H1 (cell line): ENCODE measurements around the gene NPY5R. TPM values are rescaled to one million over a fixed set of nuclear protein-coding genes. Genes with fewer than 3 reads are reported as not detected.

Experiments used
- CTCF ChIA-PET: fragments of 300-600 bp; sonication (Branson Sonifier 250); formaldehyde crosslinking; loops from one replicate; lab custom pipeline; 2021; ENCODE audit not compliant: partially characterized antibody; lab: Charles Lee
- POLR2A ChIA-PET: fragments of 300-600 bp; sonication (Branson Sonifier 250); formaldehyde crosslinking; loops from one replicate; lab custom pipeline; 2021; ENCODE audit warnings: inconsistent platforms; ENCODE audit not compliant: partially characterized antibody; lab: Charles Lee
- DNase-seq, 2 experiments: peaks; one replicate each; pipeline versions ENCODE4 v3.0.0 to v3.0.0-alpha.2; 2010 to 2022; ENCODE audit warnings: low spot score in 2 of 2, low read depth in 1 of 2, mixed read lengths in 1 of 2
- FAIRE-seq: peaks from 2 replicates; lab custom pipeline; 2011; peaks lifted over from hg19 to GRCh38; lab: Jason Lieb, UNC
- H2AFZ ChIP-seq: 2 replicates; pipeline ENCODE4 v1.8.1; 2012; ENCODE audit warnings: low read length, inconsistent platforms
- H2AK5ac ChIP-seq: 2 replicates; pipeline ENCODE4 v1.6.1; 2013; ENCODE audit warnings: low read depth, low read length
- H2BK120ac ChIP-seq: replicated peaks from 2 replicates; pipeline ENCODE3; 2013; ENCODE audit warnings: low read depth, low read length, inconsistent platforms
- H2BK12ac ChIP-seq: 2 replicates; pipeline ENCODE4 v1.6.1; 2013; ENCODE audit warnings: low read depth, low read length
- H2BK15ac ChIP-seq: 2 replicates; pipeline ENCODE4 v1.6.1; 2013; ENCODE audit warnings: low read length
- H2BK20ac ChIP-seq: 2 replicates; pipeline ENCODE4 v1.6.1; 2013; ENCODE audit warnings: low read length
- H2BK5ac ChIP-seq: 2 replicates; pipeline ENCODE4 v1.6.1; 2013; ENCODE audit warnings: low read depth, low read length
- H3K14ac ChIP-seq: 2 replicates; pipeline ENCODE4 v1.6.1; 2013; ENCODE audit warnings: inconsistent platforms; ENCODE audit not compliant: insufficient read length
- H3K18ac ChIP-seq: 2 replicates; pipeline ENCODE4 v1.6.1; 2013; ENCODE audit warnings: low read length; ENCODE audit errors: extremely low read depth
- H3K23ac ChIP-seq: 2 replicates; pipeline ENCODE4 v1.6.1; 2013; ENCODE audit warnings: inconsistent platforms; ENCODE audit not compliant: insufficient read length
- H3K23me2 ChIP-seq: 2 replicates; pipeline ENCODE4 v1.6.1; 2013; ENCODE audit warnings: low read depth, low read length
- H3K27ac ChIP-seq: 2 replicates; pipeline ENCODE4 v1.6.1; 2011; ENCODE audit warnings: low read depth, low read length, inconsistent platforms
- H3K27me3 ChIP-seq, 4 experiments: replicated peaks in 1 of 4; 1 replicate in 1 of 4; 2 replicates in 3 of 4; pipeline versions ENCODE4 v1.6.1 to v1.8.1; 2011 to 2013; ENCODE audit warnings: low read length in 3 of 4, mild to moderate bottlenecking in 3 of 4, inconsistent platforms in 2 of 4, mixed read lengths in 2 of 4, moderate library complexity in 1 of 4; ENCODE audit not compliant: control insufficient read depth in 3 of 4, insufficient read depth in 3 of 4; ENCODE audit errors: extremely low read depth in 1 of 4
- H3K36me3 ChIP-seq, 4 experiments: 2 replicates each; pipeline versions ENCODE4 v1.6.1 to v1.8.1; 2011 to 2013; ENCODE audit warnings: mild to moderate bottlenecking in 4 of 4, low read length in 3 of 4, moderate library complexity in 2 of 4, control low read depth in 1 of 4, inconsistent platforms in 1 of 4; ENCODE audit not compliant: insufficient read depth in 4 of 4, control insufficient read depth in 2 of 4
- H3K4ac ChIP-seq: replicated peaks from 2 replicates; pipeline ENCODE3; 2013; ENCODE audit warnings: low read length, low read depth, mixed read lengths, inconsistent platforms; ENCODE audit not compliant: insufficient read length
- H3K4me1 ChIP-seq, 4 experiments: replicated peaks in 1 of 4; 1 replicate in 1 of 4; 2 replicates in 3 of 4; pipeline versions ENCODE4 v1.6.1 to v1.8.1; 2011 to 2013; ENCODE audit warnings: low read length in 3 of 4, inconsistent platforms in 2 of 4, mixed read lengths in 1 of 4; ENCODE audit not compliant: insufficient read depth in 4 of 4, control insufficient read depth in 3 of 4
- H3K4me2 ChIP-seq, 2 experiments: 2 replicates each; pipeline versions ENCODE4 v1.6.1 to v1.8.1; 2011 to 2013; ENCODE audit warnings: low read depth in 2 of 2, low read length in 2 of 2, control low read depth in 1 of 2, inconsistent platforms in 1 of 2, mild to moderate bottlenecking in 1 of 2; ENCODE audit not compliant: insufficient read depth in 1 of 2
- H3K4me3 ChIP-seq, 4 experiments: fragments of 200-600, 300-600 bp in 1 of 4; sonication (generic), shearing (Covaris generic), sonication (Bioruptor Twin) in 1 of 4; 2 replicates each; pipeline versions ENCODE4 v1.5.1 to v1.8.1; 2011 to 2016; ENCODE audit warnings: low read length in 4 of 4, low read depth in 3 of 4, control low read depth in 2 of 4, inconsistent platforms in 2 of 4, mild to moderate bottlenecking in 2 of 4, mixed read lengths in 1 of 4, moderate library complexity in 1 of 4; ENCODE audit not compliant: insufficient read depth in 2 of 4; ENCODE audit errors: extremely low read depth in 1 of 4
- H3K56ac ChIP-seq: replicated peaks from 2 replicates; pipeline ENCODE3; 2013; ENCODE audit warnings: low read depth, mild to moderate bottlenecking, mixed read lengths, low read length, inconsistent platforms; ENCODE audit not compliant: insufficient read length
- H3K79me1 ChIP-seq: 2 replicates; pipeline ENCODE4 v1.6.1; 2013; ENCODE audit warnings: low read depth, low read length, control low read depth
- H3K79me2 ChIP-seq, 2 experiments: 2 replicates each; pipeline versions ENCODE4 v1.6.1 to v1.8.1; 2012 to 2013; ENCODE audit warnings: low read length in 2 of 2, mild to moderate bottlenecking in 2 of 2, inconsistent platforms in 1 of 2; ENCODE audit not compliant: insufficient read depth in 2 of 2, control insufficient read depth in 1 of 2
- H3K9ac ChIP-seq, 4 experiments: replicated peaks in 1 of 4; 1 replicate in 1 of 4; 2 replicates in 3 of 4; pipeline versions ENCODE4 v1.6.1 to v1.8.1; 2011 to 2013; ENCODE audit warnings: low read depth in 3 of 4, low read length in 3 of 4, control low read depth in 2 of 4, mild to moderate bottlenecking in 2 of 4, moderate library complexity in 2 of 4, inconsistent platforms in 1 of 4; ENCODE audit errors: extremely low read depth in 1 of 4
- H3K9me3 ChIP-seq, 2 experiments: 2 replicates each; pipeline versions ENCODE4 v1.6.1 to v1.8.1; 2012 to 2013; ENCODE audit warnings: mild to moderate bottlenecking in 2 of 2, moderate library complexity in 2 of 2, control low read depth in 1 of 2, inconsistent platforms in 1 of 2, low read depth in 1 of 2, low read length in 1 of 2, mixed read lengths in 1 of 2; ENCODE audit not compliant: insufficient read depth in 2 of 2
- H4K20me1 ChIP-seq, 2 experiments: replicated peaks in 1 of 2; 2 replicates each; pipeline versions ENCODE3 to v1.8.1; 2011 to 2013; ENCODE audit warnings: inconsistent platforms in 2 of 2, low read length in 2 of 2, mild to moderate bottlenecking in 1 of 2; ENCODE audit not compliant: insufficient read depth in 2 of 2, control insufficient read depth in 1 of 2
- H4K5ac ChIP-seq: 2 replicates; pipeline ENCODE4 v1.6.1; 2013; ENCODE audit warnings: low read length, low read depth, mixed read lengths, inconsistent platforms; ENCODE audit not compliant: insufficient read length
- H4K8ac ChIP-seq: 2 replicates; pipeline ENCODE4 v1.8.0; 2013; ENCODE audit warnings: mild to moderate bottlenecking, moderate library complexity, low read length, inconsistent platforms; ENCODE audit not compliant: insufficient read depth; ENCODE audit errors: extremely low read depth
- H4K91ac ChIP-seq: replicated peaks from 2 replicates; pipeline ENCODE3; 2013; ENCODE audit warnings: low read length, mixed read lengths, inconsistent platforms; ENCODE audit not compliant: insufficient read length
- GABPA ChIP-seq: IDR thresholded peaks from 2 replicates; pipeline ENCODE4 v1.6.1; 2011; ENCODE audit warnings: mild to moderate bottlenecking, low read length, moderate library complexity, borderline replicate concordance; ENCODE audit not compliant: insufficient read depth
- SRF ChIP-seq: IDR thresholded peaks from 2 replicates; pipeline ENCODE4 v1.6.1; 2011; ENCODE audit warnings: mild to moderate bottlenecking, low read depth, low read length, moderate library complexity
- polyA plus RNA-seq, 7 experiments: library from polyadenylated mRNA; depleted of rRNA in 3 of 7; stranded (reverse) in 5 of 7; unstranded in 2 of 7; fragments of >200 nt in 5 of 7; fragments of 200-250 nt in 2 of 7; gene quantifications; 1 replicate in 5 of 7; 2 replicates in 1 of 7; 4 replicates in 1 of 7; pipeline versions ENCODE4 v1.2.1 to v1.2.3, GENCODE V29; 2011 to 2013; ENCODE audit warnings: missing spikeins in 2 of 7, mixed read lengths in 2 of 7
- total RNA-seq: library from RNA; stranded (reverse); fragmentation: NEBNext Ultra II Directional; extraction: Animal tissue kit (Norgen Biotek cat#: 25700); gene quantifications from 2 replicates; pipeline ENCODE4 v1.2.1, GENCODE V29; 2021

NPY5R gene
- total and polyA plus RNA-seq, 2 of the 8 experiments (the other 6 are each of a cell fraction or from before 2014, with no cell fraction given), result 1.5 to 1.9 TPM

- ChIA-PET POLR2A (interaction anchor here (1.3 kb wide), 1 partner anchor 18 kb away, joined by 5 read pairs; the partner anchor contains the start of gene NPY1R), CTCF (interaction anchor here (0.7 to 1.3 kb wide), 2 partner anchors 18 to 19 kb away, joined by 3 to 4 read pairs; no protein-coding TSS in a partner anchor)
- Histone ChIP-seq H3K4me3 (no peak overlapping the region), H3K4me1 (no peaks in the 10 kb centered on the region), H3K27ac (no peak overlapping the region), H3K23ac (no peak overlapping the region), H3K79me2 (no peaks in the 10 kb centered on the region), H3K79me1 (no peaks in the 10 kb centered on the region), H3K9me3 (no peaks in the 10 kb centered on the region), H3K4me2 (no peak overlapping the region), H4K5ac (no peak overlapping the region), H3K27me3 (no peaks in the 10 kb centered on the region), H2BK120ac (no peak overlapping the region), H4K20me1 (no peaks in the 10 kb centered on the region), H4K8ac (no peak overlapping the region), H2AFZ (no peak overlapping the region), H2BK12ac (no peak overlapping the region), H2BK5ac (no peak overlapping the region), H3K4ac (no peak overlapping the region), H3K18ac (no peak overlapping the region), H3K9ac (no peak overlapping the region), H2BK15ac (no peak overlapping the region), H3K23me2 (no peaks in the 10 kb centered on the region), H3K56ac (no peak overlapping the region), H3K36me3 (no peaks in the 10 kb centered on the region), H2BK20ac (no peak overlapping the region), H2AK5ac (no peak overlapping the region), H3K14ac (no peak overlapping the region), H4K91ac (no peak overlapping the region)
- TF ChIP-seq GABPA (no peak), SRF (no peak)
- FAIRE-seq (no peak), DNase-seq (no peak)
Observed at GRCh38 chr4:163350672-163351071, 7.0 kb downstream of the NPY5R start.
